Vagina (tissue), 2 donors: Measurements from ENCODE around the gene CPAMD8. TPM values are rescaled to one million over a fixed set of nuclear protein-coding genes. Genes with fewer than 3 reads are reported as not detected.
"Not testable (repeated sequence)": the region's sequence is repeated elsewhere in the genome, so short reads cannot be mapped to it uniquely, and the experiment has no call there.

Experiments used
- DNase-seq, 2 donors: peaks; one replicate each; pipeline ENCODE4 v3.0.0-alpha.2; 2017; ENCODE audit errors: extremely low spot score in 2 of 2
- H3K27ac ChIP-seq: fragments of 200-600 bp; sonication (generic); one replicate; pipeline ENCODE4 v1.5.1; 2019
- H3K27me3 ChIP-seq: fragments of 200-600 bp; sonication (generic); one replicate; pipeline ENCODE4 v1.5.1; 2019
- H3K36me3 ChIP-seq, 2 donors: fragments of 200-600 bp; sonication (generic); one replicate each; pipeline ENCODE4 v1.5.1; 2017 to 2019
- H3K4me1 ChIP-seq: fragments of 200-600 bp; sonication (generic); one replicate; pipeline ENCODE4 v1.5.1; 2019
- H3K4me3 ChIP-seq, 2 donors: fragments of 200-600 bp; sonication (generic); 1 replicate in 1 of 2; 2 replicates in 1 of 2; pipeline ENCODE4 v1.5.1; 2016 to 2019
- H3K9me3 ChIP-seq: fragments of 200-600 bp; sonication (generic); one replicate; pipeline ENCODE4 v1.5.1; 2019
- CTCF ChIP-seq, 3 experiments: fragments of 450-650 bp in 2 of 3; fragments of 200-600 bp in 1 of 3; sonication (generic) in 1 of 3; IDR thresholded peaks; one replicate each; pipeline ENCODE4 v1.5.1; 2017 to 2019; ENCODE audit warnings: antibody characterized with exemption in 3 of 3, mild to moderate bottlenecking in 2 of 3, moderate library complexity in 2 of 3
- POLR2A ChIP-seq, 2 donors: fragments of 450-650 bp; IDR thresholded peaks; one replicate each; pipeline ENCODE4 v1.6.1; 2017; ENCODE audit warnings: antibody characterized with exemption in 2 of 2, mild to moderate bottlenecking in 2 of 2, moderate library complexity in 2 of 2
- POLR2AphosphoS5 ChIP-seq, 2 donors: sonication (generic); formaldehyde crosslinking; IDR thresholded peaks; one replicate each; pipeline ENCODE4 v1.9.0; 2017; ENCODE audit warnings: antibody characterized with exemption in 2 of 2, mild to moderate bottlenecking in 2 of 2, low read depth in 1 of 2; ENCODE audit not compliant: insufficient read depth in 1 of 2
- intact Hi-C: fragments of 100-400 bp; cut with DNase I; formaldehyde crosslinking; loops from one replicate; pipeline ENCODE4 v1.15.1; 2023
- total RNA-seq: library from RNA; depleted of rRNA; stranded (reverse); fragments of >200 nt; gene quantifications from one replicate; pipeline ENCODE4 v1.2.3, GENCODE V29; 2016

Gene CPAMD8
- total RNA-seq, 1 donor from 2014 or later = 16.0 TPM

- H3K9me3 ChIP-seq = no peaks in the 10 kb centered on the region
- H3K27ac ChIP-seq = no peak overlapping the region
- H3K27me3 ChIP-seq = no peaks in the 10 kb centered on the region
- no peak overlapping the region for H3K4me3 ChIP-seq
- H3K4me1 ChIP-seq = no peaks in the 10 kb centered on the region
- intact Hi-C loops = no loop called here
- no peak for TF ChIP-seq CTCF (IDR thresholded peaks at IDR 0.05)
- TF ChIP-seq POLR2A (IDR thresholded peaks at IDR 0.05) = no peak
- no peak for TF ChIP-seq POLR2AphosphoS5 (IDR thresholded peaks at IDR 0.05; ENCODE audit: insufficient read depth in 1 of 2, low read depth in 1 of 2)
- H3K36me3 ChIP-seq = no peaks in the 10 kb centered on the region
- no peak for DNase-seq
Measured at GRCh38 chr19:16944626-16945363, 81.8 kb downstream of the CPAMD8 start.

GRCh38 chr19:16943942-16944625, 82.5 kb downstream of the CPAMD8 start:
- no peaks in the 10 kb centered on the region for H3K9me3 ChIP-seq
- H3K36me3 ChIP-seq = no peaks in the 10 kb centered on the region
- no peak overlapping the region for H3K27ac ChIP-seq
- H3K4me1 ChIP-seq = no peaks in the 10 kb centered on the region
- H3K27me3 ChIP-seq = no peaks in the 10 kb centered on the region
- intact Hi-C loops = no loop called here
- DNase-seq = no peak
- H3K4me3 ChIP-seq = no peak overlapping the region
- TF ChIP-seq POLR2AphosphoS5 (IDR thresholded peaks at IDR 0.05; ENCODE audit: insufficient read depth in 1 of 2, low read depth in 1 of 2) (no peak), CTCF (IDR thresholded peaks at IDR 0.05) (no peak), POLR2A (IDR thresholded peaks at IDR 0.05) (no peak)

GRCh38 chr19:16943090-16943489, 83.5 kb downstream of the CPAMD8 start:
- DNase-seq = not testable (repeated sequence)

GRCh38 chr19:16942583-16942982, 84.0 kb downstream of the CPAMD8 start:
- no peaks in the 10 kb centered on the region for H3K27me3 ChIP-seq
- H3K4me1 ChIP-seq = no peaks in the 10 kb centered on the region
- H3K9me3 ChIP-seq = no peaks in the 10 kb centered on the region
- no peak for TF ChIP-seq CTCF (IDR thresholded peaks at IDR 0.05)
- H3K4me3 ChIP-seq = no peak overlapping the region
- DNase-seq = no peak
- H3K27ac ChIP-seq = no peak overlapping the region
- intact Hi-C loops = no loop called here
- H3K36me3 ChIP-seq = no peaks in the 10 kb centered on the region

More at GRCh38 chr19:16943090-16943489, 83.5 kb downstream of the CPAMD8 start:
- H3K4me3 ChIP-seq, intact Hi-C loops, H3K36me3 ChIP-seq, H3K27me3 ChIP-seq, H3K4me1 ChIP-seq, H3K9me3 ChIP-seq, H3K27ac ChIP-seq: not testable (repeated sequence)

- Histone ChIP-seq H3K27me3 (no peaks in the 10 kb centered on the region), H3K9me3 (no peaks in the 10 kb centered on the region), H3K4me3 (no peak overlapping the region), H3K27ac (no peak overlapping the region), H3K4me1 (no peaks in the 10 kb centered on the region), H3K36me3 (no peaks in the 10 kb centered on the region)
- DNase-seq = no peak
- intact Hi-C loops = no loop called here
- TF ChIP-seq POLR2A (IDR thresholded peaks at IDR 0.05) = no peak
- no peak for TF ChIP-seq CTCF (IDR thresholded peaks at IDR 0.05)
- no peak for TF ChIP-seq POLR2AphosphoS5 (IDR thresholded peaks at IDR 0.05; ENCODE audit: insufficient read depth in 1 of 2, low read depth in 1 of 2)
Measured at GRCh38 chr19:16940626-16941025, 86.0 kb downstream of the CPAMD8 start.

GRCh38 chr19:16940063-16940462, 86.5 kb downstream of the CPAMD8 start:
- H3K27ac ChIP-seq, H3K27me3 ChIP-seq, H3K9me3 ChIP-seq, H3K4me1 ChIP-seq, H3K36me3 ChIP-seq, H3K4me3 ChIP-seq, DNase-seq, intact Hi-C loops: not testable (repeated sequence)
